Activated B cell treated with CpG ODN at 0.5 μM for 24 hours (primary cell): ENCODE data around the gene MSMP. TPM values are rescaled to one million over a fixed set of nuclear protein-coding genes. Genes with fewer than 3 reads are reported as not detected.

Source experiments
- ATAC-seq: fragments of 200-7000 bp; cut with Tn5 transposase; one replicate; pipeline ENCODE4 v1.10.0; 2021; ENCODE audit warnings: low read depth, mild to moderate bottlenecking, moderate library complexity
- CTCF ChIA-PET: fragments of 350-600 bp; sonication (Branson Sonifier 250); formaldehyde crosslinking; loops from one replicate; lab custom pipeline; 2021; ENCODE audit warnings: antibody characterized with exemption; lab: Charles Lee
- POLR2A ChIA-PET: fragments of 350-600 bp; sonication (Branson Sonifier 250); formaldehyde crosslinking; loops from one replicate; lab custom pipeline; 2021; ENCODE audit warnings: antibody characterized with exemption; lab: Charles Lee
- DNase-seq: peaks from one replicate; pipeline ENCODE4 v3.0.0; 2022
- H3K27ac Mint-ChIP-seq: one replicate; pipeline ENCODE4 v1.8.0; 2020; ENCODE audit warnings: mixed read lengths
- H3K27me3 Mint-ChIP-seq: one replicate; pipeline ENCODE4 v1.8.0; 2021; ENCODE audit warnings: mixed read lengths
- H3K36me3 Mint-ChIP-seq: one replicate; pipeline ENCODE4 v1.8.0; 2021; ENCODE audit warnings: low read depth, mixed read lengths
- H3K4me1 Mint-ChIP-seq: one replicate; pipeline ENCODE4 v1.8.0; 2021; ENCODE audit warnings: mixed read lengths
- H3K4me3 Mint-ChIP-seq: one replicate; pipeline ENCODE4 v1.8.0; 2020; ENCODE audit warnings: mild to moderate bottlenecking, mixed read lengths
- H3K9me3 Mint-ChIP-seq: one replicate; pipeline ENCODE4 v1.8.0; 2020; ENCODE audit warnings: mixed read lengths
- CTCF ChIP-seq: fragments of 200-600 bp; IDR thresholded peaks from one replicate; pipeline ENCODE4 v1.8.0; 2022; ENCODE audit warnings: antibody characterized with exemption, mild to moderate bottlenecking
- intact Hi-C: fragments of 100-400 bp; cut with micrococcal nuclease; formaldehyde crosslinking; loops from one replicate; pipeline ENCODE4 v1.15.1; 2024
- total RNA-seq: library from RNA; stranded (reverse); gene quantifications from 2 replicates; pipeline ENCODE4 v1.2.3, GENCODE V29; 2022

MSMP gene
- total RNA-seq, 1 donor from 2014 or later: 1.2 TPM

- Mint-ChIP-seq H3K9me3 (no peaks in the 10 kb centered on the region), H3K27ac (peak overlapping the region; percentile 93), H3K27me3 (no peaks in the 10 kb centered on the region), H3K4me3 (peak overlapping the region; percentile 91), H3K36me3 (peaks cover 39% of the 10 kb centered on the region), H3K4me1 (peaks cover 55% of the 10 kb centered on the region)
- TF ChIP-seq CTCF: no peak
- ChIA-PET POLR2A (interaction anchor here (0.6 to 2.1 kb wide), 30 partner anchors 9 to 181 kb away, joined by 3 to 28 read pairs (median 4); partner anchors contain the start of genes CCDC107, CREB3, GBA2 and HINT2), CTCF (interaction anchor here (0.8 to 2.6 kb wide), 17 partner anchors 9 to 145 kb away, joined by 3 to 15 read pairs (median 4); partner anchors contain the start of genes CCDC107, CREB3, GBA2 and RGP1)
- intact Hi-C loops: loop anchor here (1.0 kb wide), 5 partner anchors 7 to 152 kb away; partner anchors contain the start of genes CREB3, GBA2, HINT2 and RGP1
- DNase-seq (peak; percentile 68), ATAC-seq (peak; percentile 73)
These were observed 2.5 kb upstream of the MSMP start for GRCh38 chr9:35756275-35757225.

GRCh38 chr9:35755071-35755470, 995 bp upstream of the MSMP start:
- no peak for DNase-seq
- Mint-ChIP-seq H3K4me1 (peaks cover 53% of the 10 kb centered on the region), H3K27me3 (no peaks in the 10 kb centered on the region), H3K27ac (peak overlapping the region; percentile 53), H3K4me3 (no peak overlapping the region), H3K9me3 (no peaks in the 10 kb centered on the region), H3K36me3 (peaks cover 52% of the 10 kb centered on the region)
- CTCF ChIA-PET: interaction anchor here (1.1 to 1.2 kb wide), 2 partner anchors 19 to 108 kb away, joined by 3 to 4 read pairs; no protein-coding TSS in a partner anchor
- intact Hi-C loops: no loop called here
- no peak for ATAC-seq
- no peak for TF ChIP-seq CTCF
- POLR2A ChIA-PET: interaction anchor here (0.7 to 1.7 kb wide), 3 partner anchors 19 to 108 kb away, joined by 3 to 5 read pairs (median 3); partner anchors contain the start of genes CREB3 and TLN1

- H3K4me3 Mint-ChIP-seq: no peak overlapping the region
These were observed 610 bp downstream of the MSMP start for GRCh38 chr9:35753466-35753865.

GRCh38 chr9:35750256-35750531, 3.9 kb downstream of the MSMP start:
- H3K4me1 Mint-ChIP-seq: peaks cover 46% of the 10 kb centered on the region
- DNase-seq (no peak), ATAC-seq (no peak)
- peak overlapping the region; percentile 88 for H3K27ac Mint-ChIP-seq
- peaks cover 55% of the 10 kb centered on the region for H3K36me3 Mint-ChIP-seq
- POLR2A ChIA-PET: interaction anchor here (0.5 to 6.2 kb wide), 10 partner anchors 13 to 133 kb away, joined by 3 to 67 read pairs (median 6); partner anchors contain the start of genes CCDC107, CREB3, HINT2 and RMRP
- CTCF ChIA-PET: interaction anchor here (1.2 to 6.0 kb wide), 6 partner anchors 15 to 147 kb away, joined by 3 to 51 read pairs (median 7); no protein-coding TSS in a partner anchor
- H3K9me3 Mint-ChIP-seq: no peaks in the 10 kb centered on the region
- H3K27me3 Mint-ChIP-seq: no peaks in the 10 kb centered on the region
- intact Hi-C loops: no loop called here
- peak overlapping the region; percentile 93 for H3K4me3 Mint-ChIP-seq
- TF ChIP-seq CTCF: no peak

More at GRCh38 chr9:35753466-35753865, 610 bp downstream of the MSMP start:
- POLR2A ChIA-PET: interaction anchor here (1.7 kb wide), 1 partner anchor 22 kb away, joined by 5 read pairs; the partner anchor contains the start of genes CREB3 and TLN1
- DNase-seq: no peak
- Mint-ChIP-seq H3K9me3 (no peaks in the 10 kb centered on the region), H3K27me3 (no peaks in the 10 kb centered on the region), H3K36me3 (peaks cover 56% of the 10 kb centered on the region), H3K27ac (no peak overlapping the region), H3K4me1 (peaks cover 45% of the 10 kb centered on the region)
- no peak for ATAC-seq
- no peak for TF ChIP-seq CTCF
- intact Hi-C loops: no loop called here
- CTCF ChIA-PET: interaction anchor here (0.8 to 1.2 kb wide), 2 partner anchors 17 to 279 kb away, joined by 3 to 4 read pairs; no protein-coding TSS in a partner anchor
